Neural cell (in vitro differentiated cells): Measurements from ENCODE around the gene STIM1.

Experiments
- EZH2 ChIP-seq: fragments of 200-600, 300-800 bp; shearing (Covaris generic), sonication (generic); IDR thresholded peaks from 2 replicates; pipeline ENCODE4 v1.6.1; 2014; ENCODE audit warnings: antibody characterized with exemption, low read length, borderline replicate concordance, mild to moderate bottlenecking; ENCODE audit not compliant: insufficient read depth, poor library complexity, severe bottlenecking
- POLR2AphosphoS5 ChIP-seq: IDR thresholded peaks from 2 replicates; pipeline ENCODE4 v1.6.1; 2012
- SMC3 ChIP-seq: fragments of 450-650 bp; conservative IDR thresholded peaks from 2 replicates; pipeline ENCODE4 v1.6.1; 2014; ENCODE audit warnings: antibody characterized with exemption, mild to moderate bottlenecking, moderate library complexity; ENCODE audit not compliant: poor library complexity
- TAF1 ChIP-seq: IDR thresholded peaks from 2 replicates; pipeline ENCODE4 v1.6.1; 2012; ENCODE audit warnings: low read depth
- TF ChIP-seq, protein P1 (sequence below): fragments of 450-650 bp; IDR thresholded peaks from 2 replicates; pipeline ENCODE4 v1.5.1; 2014; ENCODE audit warnings: antibody characterized with exemption, mild to moderate bottlenecking, moderate library complexity; ENCODE audit not compliant: poor library complexity, severe bottlenecking
- TF ChIP-seq, protein P2 (sequence below): IDR thresholded peaks from 2 replicates; pipeline ENCODE4 v1.6.1; 2012; ENCODE audit warnings: borderline replicate concordance

DNA sequence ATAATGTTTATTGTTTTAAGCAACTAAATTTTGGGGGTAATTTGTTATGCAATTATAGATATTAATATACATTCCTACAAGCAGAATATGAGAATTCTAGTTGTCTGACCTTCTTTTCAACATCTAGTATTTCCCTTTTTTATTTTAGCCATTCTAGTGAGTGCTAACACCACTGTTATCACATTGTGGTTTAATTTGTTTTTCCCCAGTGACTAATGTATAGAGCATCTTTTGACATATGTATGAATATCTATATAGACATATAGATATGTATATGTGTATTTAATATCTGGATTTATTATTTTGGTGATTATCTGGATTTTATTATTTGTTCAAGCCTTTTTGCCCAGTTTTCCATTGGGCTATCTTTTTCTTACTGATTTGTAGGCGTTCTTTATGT is 66.6 kb downstream of the STIM1 start:
- TF ChIP-seq SMC3 (no peak), POLR2AphosphoS5 (no peak), TAF1 (no peak), EZH2 (no peak)
- TF ChIP-seq, protein P1, sequence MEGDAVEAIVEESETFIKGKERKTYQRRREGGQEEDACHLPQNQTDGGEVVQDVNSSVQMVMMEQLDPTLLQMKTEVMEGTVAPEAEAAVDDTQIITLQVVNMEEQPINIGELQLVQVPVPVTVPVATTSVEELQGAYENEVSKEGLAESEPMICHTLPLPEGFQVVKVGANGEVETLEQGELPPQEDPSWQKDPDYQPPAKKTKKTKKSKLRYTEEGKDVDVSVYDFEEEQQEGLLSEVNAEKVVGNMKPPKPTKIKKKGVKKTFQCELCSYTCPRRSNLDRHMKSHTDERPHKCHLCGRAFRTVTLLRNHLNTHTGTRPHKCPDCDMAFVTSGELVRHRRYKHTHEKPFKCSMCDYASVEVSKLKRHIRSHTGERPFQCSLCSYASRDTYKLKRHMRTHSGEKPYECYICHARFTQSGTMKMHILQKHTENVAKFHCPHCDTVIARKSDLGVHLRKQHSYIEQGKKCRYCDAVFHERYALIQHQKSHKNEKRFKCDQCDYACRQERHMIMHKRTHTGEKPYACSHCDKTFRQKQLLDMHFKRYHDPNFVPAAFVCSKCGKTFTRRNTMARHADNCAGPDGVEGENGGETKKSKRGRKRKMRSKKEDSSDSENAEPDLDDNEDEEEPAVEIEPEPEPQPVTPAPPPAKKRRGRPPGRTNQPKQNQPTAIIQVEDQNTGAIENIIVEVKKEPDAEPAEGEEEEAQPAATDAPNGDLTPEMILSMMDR, result no peak
- TF ChIP-seq, protein P2, sequence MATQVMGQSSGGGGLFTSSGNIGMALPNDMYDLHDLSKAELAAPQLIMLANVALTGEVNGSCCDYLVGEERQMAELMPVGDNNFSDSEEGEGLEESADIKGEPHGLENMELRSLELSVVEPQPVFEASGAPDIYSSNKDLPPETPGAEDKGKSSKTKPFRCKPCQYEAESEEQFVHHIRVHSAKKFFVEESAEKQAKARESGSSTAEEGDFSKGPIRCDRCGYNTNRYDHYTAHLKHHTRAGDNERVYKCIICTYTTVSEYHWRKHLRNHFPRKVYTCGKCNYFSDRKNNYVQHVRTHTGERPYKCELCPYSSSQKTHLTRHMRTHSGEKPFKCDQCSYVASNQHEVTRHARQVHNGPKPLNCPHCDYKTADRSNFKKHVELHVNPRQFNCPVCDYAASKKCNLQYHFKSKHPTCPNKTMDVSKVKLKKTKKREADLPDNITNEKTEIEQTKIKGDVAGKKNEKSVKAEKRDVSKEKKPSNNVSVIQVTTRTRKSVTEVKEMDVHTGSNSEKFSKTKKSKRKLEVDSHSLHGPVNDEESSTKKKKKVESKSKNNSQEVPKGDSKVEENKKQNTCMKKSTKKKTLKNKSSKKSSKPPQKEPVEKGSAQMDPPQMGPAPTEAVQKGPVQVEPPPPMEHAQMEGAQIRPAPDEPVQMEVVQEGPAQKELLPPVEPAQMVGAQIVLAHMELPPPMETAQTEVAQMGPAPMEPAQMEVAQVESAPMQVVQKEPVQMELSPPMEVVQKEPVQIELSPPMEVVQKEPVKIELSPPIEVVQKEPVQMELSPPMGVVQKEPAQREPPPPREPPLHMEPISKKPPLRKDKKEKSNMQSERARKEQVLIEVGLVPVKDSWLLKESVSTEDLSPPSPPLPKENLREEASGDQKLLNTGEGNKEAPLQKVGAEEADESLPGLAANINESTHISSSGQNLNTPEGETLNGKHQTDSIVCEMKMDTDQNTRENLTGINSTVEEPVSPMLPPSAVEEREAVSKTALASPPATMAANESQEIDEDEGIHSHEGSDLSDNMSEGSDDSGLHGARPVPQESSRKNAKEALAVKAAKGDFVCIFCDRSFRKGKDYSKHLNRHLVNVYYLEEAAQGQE, result no peak
